Type B pancreatic cell (in vitro differentiated cells): Measurements from ENCODE around the gene MIER2. TPM values are rescaled to one million over a fixed set of nuclear protein-coding genes. Genes with fewer than 3 reads are reported as not detected.
"Not testable (repeated sequence)": the region's sequence is repeated elsewhere in the genome, so short reads cannot be mapped to it uniquely, and the experiment has no call there.

Source experiments
- DNase-seq: peaks from one replicate; pipeline ENCODE4 v3.0.0; 2021; ENCODE audit warnings: mixed read lengths; ENCODE audit not compliant: unreplicated experiment; ENCODE audit errors: extremely low spot score
- H3K27ac Mint-ChIP-seq: 2 replicates; pipeline ENCODE4 v1.8.0; 2021; ENCODE audit warnings: mild to moderate bottlenecking, mixed read lengths
- H3K27me3 Mint-ChIP-seq: 2 replicates; pipeline ENCODE4 v1.8.0; 2021; ENCODE audit warnings: mixed read lengths
- H3K36me3 Mint-ChIP-seq: 2 replicates; pipeline ENCODE4 v1.8.0; 2021; ENCODE audit warnings: mixed read lengths
- H3K4me1 Mint-ChIP-seq: one replicate; pipeline ENCODE4 v1.8.0; 2021; ENCODE audit warnings: mixed read lengths; ENCODE audit not compliant: unreplicated experiment
- H3K4me3 Mint-ChIP-seq: 2 replicates; pipeline ENCODE4 v1.8.0; 2021; ENCODE audit warnings: mild to moderate bottlenecking, mixed read lengths
- H3K9me3 Mint-ChIP-seq: 2 replicates; pipeline ENCODE4 v1.8.0; 2021; ENCODE audit warnings: mixed read lengths
- total RNA-seq: library from RNA; stranded (reverse); gene quantifications from 2 replicates; pipeline ENCODE4 v1.2.1, GENCODE V29; 2021; ENCODE audit warnings: low replicate concordance
- TF ChIP-seq, protein P1 (sequence below): fragments of 200-600 bp; sonication (generic); conservative IDR thresholded peaks from 2 replicates; pipeline ENCODE4 v1.5.0; 2021; ENCODE audit warnings: antibody characterized with exemption, mild to moderate bottlenecking

The MIER2 gene
- total RNA-seq, 1 donor from 2014 or later: 42.3 TPM

DNA sequence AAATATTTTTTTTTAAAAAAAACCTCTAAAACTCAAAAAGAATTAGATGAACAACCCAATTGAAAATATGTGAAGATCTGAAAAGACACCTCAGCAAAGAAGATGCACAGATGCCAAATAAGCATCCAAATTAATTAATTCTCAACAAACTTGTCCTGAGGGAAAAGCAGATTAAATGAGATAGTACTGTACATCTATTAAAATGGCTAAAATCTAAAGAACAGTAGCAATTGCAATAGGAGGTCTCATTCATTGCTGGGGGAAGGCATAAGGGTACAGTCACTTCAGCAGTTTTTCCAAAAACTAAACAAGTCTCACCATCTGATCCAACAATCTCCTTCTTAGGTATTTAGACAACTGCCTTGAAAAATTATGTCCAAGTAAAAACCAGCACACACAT, 75.4 kb downstream of the MIER2 start:
- no peaks in the 10 kb centered on the region for H3K9me3 Mint-ChIP-seq
- no peak overlapping the region for H3K27ac Mint-ChIP-seq
- peaks cover 6% of the 10 kb centered on the region for H3K4me1 Mint-ChIP-seq
- no peaks in the 10 kb centered on the region for H3K36me3 Mint-ChIP-seq
- peaks cover 65% of the 10 kb centered on the region for H3K27me3 Mint-ChIP-seq
- peak overlapping the region; percentile 5 for H3K4me3 Mint-ChIP-seq
- TF ChIP-seq, protein P1, sequence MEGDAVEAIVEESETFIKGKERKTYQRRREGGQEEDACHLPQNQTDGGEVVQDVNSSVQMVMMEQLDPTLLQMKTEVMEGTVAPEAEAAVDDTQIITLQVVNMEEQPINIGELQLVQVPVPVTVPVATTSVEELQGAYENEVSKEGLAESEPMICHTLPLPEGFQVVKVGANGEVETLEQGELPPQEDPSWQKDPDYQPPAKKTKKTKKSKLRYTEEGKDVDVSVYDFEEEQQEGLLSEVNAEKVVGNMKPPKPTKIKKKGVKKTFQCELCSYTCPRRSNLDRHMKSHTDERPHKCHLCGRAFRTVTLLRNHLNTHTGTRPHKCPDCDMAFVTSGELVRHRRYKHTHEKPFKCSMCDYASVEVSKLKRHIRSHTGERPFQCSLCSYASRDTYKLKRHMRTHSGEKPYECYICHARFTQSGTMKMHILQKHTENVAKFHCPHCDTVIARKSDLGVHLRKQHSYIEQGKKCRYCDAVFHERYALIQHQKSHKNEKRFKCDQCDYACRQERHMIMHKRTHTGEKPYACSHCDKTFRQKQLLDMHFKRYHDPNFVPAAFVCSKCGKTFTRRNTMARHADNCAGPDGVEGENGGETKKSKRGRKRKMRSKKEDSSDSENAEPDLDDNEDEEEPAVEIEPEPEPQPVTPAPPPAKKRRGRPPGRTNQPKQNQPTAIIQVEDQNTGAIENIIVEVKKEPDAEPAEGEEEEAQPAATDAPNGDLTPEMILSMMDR: no peak
- DNase-seq: no peak

GRCh38 chr19:262125-262524, 82.5 kb downstream of the MIER2 start:
- H3K27ac Mint-ChIP-seq: no peak overlapping the region
- H3K36me3 Mint-ChIP-seq: no peaks in the 10 kb centered on the region
- H3K27me3 Mint-ChIP-seq: peaks cover 62% of the 10 kb centered on the region
- no peak overlapping the region for H3K4me3 Mint-ChIP-seq
- TF ChIP-seq, protein P1: no peak
- H3K4me1 Mint-ChIP-seq: peaks cover 6% of the 10 kb centered on the region
- no peak for DNase-seq
- H3K9me3 Mint-ChIP-seq: no peaks in the 10 kb centered on the region

GRCh38 chr19:256804-257203, 87.8 kb downstream of the MIER2 start:
- not testable (repeated sequence) for H3K4me3 Mint-ChIP-seq, H3K4me1 Mint-ChIP-seq, DNase-seq, H3K36me3 Mint-ChIP-seq, H3K9me3 Mint-ChIP-seq, H3K27ac Mint-ChIP-seq
- H3K27me3 Mint-ChIP-seq: peaks cover 48% of the 10 kb centered on the region

Other genes with a start within 250 kb of the MIER2 start
- not detected in 2 replicates for gene OR4F17, start 237.7 kb downstream of the MIER2 start, total RNA-seq
- gene PLPP2, start 53.4 kb downstream of the MIER2 start, total RNA-seq: 7.6 and 8.6 TPM in 2 replicates
- 6.0 and 7.2 TPM in 2 replicates for gene C2CD4C, start 64.4 kb upstream of the MIER2 start, total RNA-seq
- gene SHC2, start 116.2 kb upstream of the MIER2 start, total RNA-seq: 35.4 and 40.5 TPM in 2 replicates
- gene MADCAM1, start 151.7 kb upstream of the MIER2 start, total RNA-seq: 0.74 and 2.7 TPM in 2 replicates
- 18.0 and 26.1 TPM in 2 replicates for gene TPGS1, start 162.7 kb upstream of the MIER2 start, total RNA-seq
- gene CDC34, start 187.0 kb upstream of the MIER2 start, total RNA-seq: 93.0 and 95.0 TPM in 2 replicates
- gene GZMM, start 199.3 kb upstream of the MIER2 start, total RNA-seq: 0.34 TPM in 1 of 2 replicates, not detected in the other
- 497 and 522 TPM in 2 replicates for gene BSG, start 227.8 kb upstream of the MIER2 start, total RNA-seq
- gene HCN2, start 245.1 kb upstream of the MIER2 start, total RNA-seq: 1.4 and 1.9 TPM in 2 replicates